Activated naive CD4-positive, alpha-beta T cell treated with anti-CD3 and anti-CD28 coated beads, Interleukin-2, amount 50 U/mL, for 16 hours (primary cell): ENCODE results near the gene PKIB.
"Not testable (repeated sequence)": the region's sequence is repeated elsewhere in the genome, so short reads cannot be mapped to it uniquely, and the experiment has no call there.

Source experiments
- DNase-seq: peaks from one replicate; pipeline ENCODE4 v3.0.0-alpha.2; 2020

PKIB gene

DNA sequence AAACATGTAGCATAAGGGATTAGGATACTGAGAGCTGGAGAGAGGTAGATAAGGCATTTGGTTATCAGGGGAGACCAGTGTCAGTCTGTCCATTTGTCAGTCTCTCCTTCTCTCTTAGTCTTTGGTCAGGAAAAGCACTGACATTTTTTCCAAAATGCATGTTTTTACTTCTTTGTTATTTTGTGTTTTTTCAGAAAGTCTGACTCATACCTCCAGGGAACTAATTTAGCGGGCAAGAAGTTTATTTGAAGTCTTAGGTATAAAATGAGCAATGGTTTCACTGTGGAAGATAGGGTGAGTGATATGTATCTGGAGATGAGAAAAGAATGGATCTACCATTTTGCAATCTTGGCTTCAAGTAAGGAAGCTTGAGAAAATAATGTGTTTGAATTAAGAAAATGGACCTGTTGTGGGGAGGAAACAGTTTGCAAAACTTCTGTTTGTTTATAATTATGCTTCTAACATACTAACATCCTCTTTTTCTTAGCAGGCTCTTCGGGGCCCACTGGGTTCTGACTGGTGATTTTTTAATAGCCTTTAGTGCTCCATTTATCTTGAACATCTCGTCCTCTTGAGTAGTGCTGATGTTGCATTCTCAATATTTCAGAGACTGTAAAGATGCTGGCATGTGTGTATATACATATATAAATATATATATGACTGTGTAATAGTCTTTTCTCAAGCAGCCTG, 102.4 kb downstream of the PKIB start:
- no peak for DNase-seq

DNA sequence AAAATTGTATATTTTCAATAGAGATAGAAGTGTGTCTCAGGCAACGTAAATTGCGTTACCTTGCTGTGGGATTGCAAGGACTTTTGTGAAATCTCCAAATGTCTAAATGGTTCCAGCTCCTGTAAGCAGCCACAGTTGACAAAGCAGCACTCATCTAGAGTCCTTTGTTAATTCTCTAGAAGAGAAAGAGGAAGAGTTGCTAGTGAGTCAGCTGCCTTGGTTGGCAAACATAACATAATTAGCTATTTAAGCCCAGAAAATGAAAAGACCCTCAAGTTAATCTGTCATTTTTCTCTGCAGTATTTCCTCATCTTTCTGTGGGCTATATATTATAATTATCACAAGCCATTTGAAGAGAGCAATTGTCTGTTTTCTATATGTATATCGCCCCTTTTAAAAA, 102.9 kb downstream of the PKIB start:
- DNase-seq, result no peak

DNA sequence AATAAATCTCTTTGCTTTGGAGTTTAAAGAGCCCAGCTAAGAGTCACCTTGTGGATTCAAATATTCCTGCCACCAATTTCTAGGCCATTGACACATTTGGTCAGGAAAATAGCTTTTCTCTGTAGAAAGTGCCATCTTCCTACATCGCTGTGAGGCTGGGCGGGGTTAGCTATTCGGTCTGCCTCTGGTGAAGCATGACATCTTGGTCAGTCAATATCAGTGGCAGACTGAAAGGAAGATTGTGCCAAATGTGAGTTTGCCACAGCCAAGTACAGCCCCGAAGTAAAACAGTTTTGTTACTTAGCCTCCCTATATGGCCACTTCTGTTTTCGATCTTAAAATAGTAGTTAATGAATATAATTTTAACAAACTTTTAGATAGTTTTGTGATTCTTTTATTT, 103.9 kb downstream of the PKIB start:
- no peak for DNase-seq

DNA sequence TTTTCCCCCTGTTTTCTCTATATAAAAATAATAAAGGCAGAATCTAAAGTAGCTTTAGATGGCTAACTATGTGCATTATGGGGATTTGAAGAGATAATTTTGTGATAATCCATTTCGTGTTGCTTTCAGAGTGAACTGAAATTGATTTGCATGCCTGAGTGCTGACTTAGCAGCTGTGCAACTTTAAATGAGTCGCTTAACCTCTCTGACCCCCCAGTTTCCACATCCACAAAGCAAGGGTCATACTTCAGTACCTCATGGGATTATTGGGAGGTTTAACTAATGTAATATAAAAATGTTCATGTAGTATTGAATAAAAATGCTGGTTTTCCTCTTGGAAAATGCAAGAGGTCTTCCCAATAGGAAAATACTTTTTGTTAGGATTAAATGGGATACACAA, 105.5 kb downstream of the PKIB start:
- no peak for DNase-seq

DNA sequence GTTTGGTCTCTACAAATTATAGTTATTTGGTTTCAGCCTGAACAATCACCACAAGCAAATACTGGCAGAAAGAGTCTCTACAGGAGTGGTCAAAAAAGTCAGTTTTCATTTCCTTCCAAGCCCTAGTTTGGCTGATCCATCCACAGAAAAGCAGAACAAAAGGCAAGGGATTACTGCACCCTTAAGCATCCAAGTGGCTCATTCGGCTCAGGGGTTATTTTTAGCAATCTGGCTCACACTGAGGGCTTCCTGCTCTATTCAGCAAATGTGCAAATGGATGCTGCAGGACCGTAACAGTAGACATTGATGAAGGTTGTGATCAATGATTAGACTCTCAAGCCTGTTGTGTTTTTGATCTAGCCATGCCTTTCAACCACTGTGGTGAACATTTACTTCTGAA, 107.1 kb downstream of the PKIB start:
- DNase-seq, result no peak

DNA sequence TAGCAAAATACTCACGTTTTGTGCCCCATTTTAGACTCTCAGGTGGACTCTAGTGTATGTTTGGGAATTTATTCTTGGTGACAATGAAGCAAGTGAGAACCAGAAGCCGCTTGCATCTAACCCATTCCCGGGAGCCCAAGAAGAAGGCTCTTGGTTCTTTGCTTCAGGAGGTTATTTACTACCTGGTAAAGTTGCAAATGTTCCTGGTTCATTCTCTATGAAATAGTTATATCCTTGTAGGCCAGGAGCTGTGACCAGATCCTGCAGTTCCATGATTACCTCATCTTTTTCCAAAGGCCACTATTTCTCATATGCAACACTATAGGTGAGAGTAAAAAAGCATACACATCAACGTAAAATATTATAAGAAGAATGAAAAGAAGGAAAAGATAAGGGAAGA, 108.4 kb downstream of the PKIB start:
- DNase-seq, result no peak

DNA sequence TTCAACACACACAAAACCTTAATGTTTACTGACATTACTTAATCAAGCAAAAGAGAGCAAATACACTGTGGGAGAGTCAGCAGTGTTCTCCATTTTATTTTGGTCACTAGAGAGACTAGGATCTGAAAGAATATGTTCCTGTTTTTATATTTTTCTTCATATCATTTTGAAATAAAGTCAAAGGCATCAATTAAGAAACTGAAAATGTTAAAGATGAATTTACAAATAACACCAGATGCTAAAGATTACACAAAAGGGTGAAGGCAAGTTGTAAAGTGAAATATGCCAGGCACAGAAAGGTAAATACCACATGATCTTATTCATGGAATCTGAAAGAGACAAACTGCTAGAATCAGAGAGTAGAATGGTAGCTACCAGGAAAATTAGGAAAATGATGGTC, 109.0 kb downstream of the PKIB start:
- DNase-seq, result no peak

DNA sequence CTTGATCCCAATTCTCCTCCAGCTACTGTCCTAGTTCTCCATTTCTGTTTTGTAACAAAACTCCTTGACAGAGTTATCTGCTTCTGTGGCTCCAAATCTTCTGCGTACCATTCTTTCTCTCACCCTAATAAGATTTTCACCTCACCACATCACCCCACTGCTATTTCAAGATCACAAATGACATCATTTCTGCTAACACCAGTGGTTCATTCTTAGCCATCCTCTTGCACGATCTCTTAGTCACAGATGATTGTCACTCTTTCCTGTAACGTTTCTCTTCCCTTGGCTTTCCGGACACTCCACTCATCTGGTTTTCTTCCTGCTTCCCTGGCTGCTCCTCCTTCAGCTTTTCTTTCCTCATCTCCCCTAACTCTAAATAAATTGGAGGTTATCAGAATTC, 112.5 kb downstream of the PKIB start:
- DNase-seq, result no peak

DNA sequence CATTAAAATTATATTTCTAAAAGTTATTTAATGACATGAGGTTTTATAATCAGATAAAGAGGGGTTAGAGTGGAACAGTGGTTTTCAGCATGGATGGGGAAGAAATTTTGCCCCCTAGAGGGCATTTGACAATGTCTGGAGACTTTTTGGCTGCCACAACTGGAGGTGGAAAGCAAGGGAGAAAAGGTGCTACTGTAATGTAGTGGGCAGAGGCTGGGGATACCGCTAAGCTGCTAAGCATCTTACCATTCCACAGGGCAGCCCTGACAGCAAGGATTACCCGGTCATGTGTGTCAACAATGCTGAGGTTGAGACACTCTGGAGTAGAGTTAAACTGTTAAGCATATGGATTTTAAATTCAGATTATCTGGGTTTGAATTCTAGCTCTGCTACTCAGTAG, 116.4 kb downstream of the PKIB start:
- no peak for DNase-seq

DNA sequence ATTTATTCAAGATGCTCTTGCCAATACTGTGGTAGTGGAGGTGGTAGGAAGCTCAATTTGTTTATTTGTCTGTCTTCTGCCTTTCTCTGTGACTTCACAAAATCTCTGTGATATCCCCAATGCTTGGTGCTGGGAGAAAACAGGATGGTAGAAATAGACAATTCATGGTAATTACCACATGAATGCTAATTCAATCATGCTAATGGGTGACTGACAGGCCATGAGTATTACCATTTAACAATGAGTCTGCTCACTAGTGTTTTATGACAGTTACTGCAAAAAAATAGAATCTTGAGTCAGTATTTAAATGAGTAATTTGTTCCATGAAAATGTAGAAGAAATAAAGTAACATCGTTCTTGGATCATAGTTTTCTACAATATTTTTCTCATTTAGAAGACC, 117.0 kb downstream of the PKIB start:
- DNase-seq, result no peak

DNA sequence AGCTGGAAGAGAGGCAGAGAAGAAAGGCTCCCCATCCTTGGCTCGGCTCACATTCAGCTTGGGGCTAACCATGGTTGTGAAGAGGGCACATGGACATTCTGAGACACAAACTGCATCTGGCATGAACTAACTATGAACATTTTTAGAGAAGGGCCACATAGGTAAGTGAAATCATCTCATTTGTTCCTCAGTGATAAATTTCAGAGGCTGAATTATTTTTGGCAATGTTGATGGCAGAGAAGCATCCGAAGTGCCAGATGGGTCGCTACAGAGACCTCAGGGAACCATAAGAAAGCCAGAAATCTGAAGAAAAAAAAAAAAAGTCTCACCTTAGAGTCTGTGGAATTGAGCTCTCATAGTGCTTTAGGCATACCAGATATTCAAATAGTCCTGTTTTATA, 120.1 kb downstream of the PKIB start:
- DNase-seq, result no peak

DNA sequence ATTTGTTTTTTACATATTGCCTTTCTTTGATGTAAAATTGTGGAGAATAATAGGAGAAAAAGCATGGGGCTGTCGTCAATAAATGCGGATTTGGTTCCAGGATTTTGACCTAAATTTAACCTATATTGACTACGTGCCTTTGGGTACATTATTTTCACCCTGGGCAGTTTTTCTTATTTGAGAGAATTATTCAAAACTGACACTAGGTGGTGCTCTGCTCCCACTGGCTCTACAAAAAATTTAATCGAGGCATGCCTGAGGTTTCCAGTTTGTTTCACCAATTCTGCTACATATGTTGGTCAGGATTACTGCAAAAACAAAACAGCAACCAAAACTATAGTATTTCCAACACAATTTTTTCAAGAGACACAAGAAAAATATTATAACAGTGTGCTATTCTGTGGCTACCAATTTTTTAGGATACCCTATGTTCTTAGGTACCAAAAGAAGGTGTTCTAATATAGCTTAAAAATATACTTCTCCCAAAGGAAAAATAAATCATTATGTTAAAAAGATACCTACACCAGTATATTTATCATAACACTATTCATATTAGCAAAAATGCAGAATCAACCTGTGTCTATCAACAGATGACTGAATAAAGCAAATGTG, 120.7 kb downstream of the PKIB start:
- DNase-seq, result no peak

DNA sequence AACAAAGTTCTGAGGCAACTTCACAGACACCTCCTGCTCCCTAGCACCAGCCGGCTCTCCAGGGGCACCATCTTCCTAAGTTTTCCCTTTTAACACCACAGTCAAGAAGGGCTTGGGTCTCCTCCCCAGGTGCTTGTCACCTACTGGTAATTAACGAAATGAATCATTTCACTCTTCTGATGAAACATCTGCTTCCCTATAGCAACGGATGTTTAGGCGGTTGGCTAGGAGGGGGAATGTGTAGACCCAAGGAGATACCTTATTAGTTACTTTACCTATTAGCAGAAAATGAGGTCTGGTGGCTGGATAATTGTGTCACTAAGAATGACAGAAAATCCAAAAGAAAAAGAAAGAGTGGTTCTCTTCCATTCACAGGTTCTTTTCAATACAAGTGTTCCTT, 123.1 kb downstream of the PKIB start:
- no peak for DNase-seq

DNA sequence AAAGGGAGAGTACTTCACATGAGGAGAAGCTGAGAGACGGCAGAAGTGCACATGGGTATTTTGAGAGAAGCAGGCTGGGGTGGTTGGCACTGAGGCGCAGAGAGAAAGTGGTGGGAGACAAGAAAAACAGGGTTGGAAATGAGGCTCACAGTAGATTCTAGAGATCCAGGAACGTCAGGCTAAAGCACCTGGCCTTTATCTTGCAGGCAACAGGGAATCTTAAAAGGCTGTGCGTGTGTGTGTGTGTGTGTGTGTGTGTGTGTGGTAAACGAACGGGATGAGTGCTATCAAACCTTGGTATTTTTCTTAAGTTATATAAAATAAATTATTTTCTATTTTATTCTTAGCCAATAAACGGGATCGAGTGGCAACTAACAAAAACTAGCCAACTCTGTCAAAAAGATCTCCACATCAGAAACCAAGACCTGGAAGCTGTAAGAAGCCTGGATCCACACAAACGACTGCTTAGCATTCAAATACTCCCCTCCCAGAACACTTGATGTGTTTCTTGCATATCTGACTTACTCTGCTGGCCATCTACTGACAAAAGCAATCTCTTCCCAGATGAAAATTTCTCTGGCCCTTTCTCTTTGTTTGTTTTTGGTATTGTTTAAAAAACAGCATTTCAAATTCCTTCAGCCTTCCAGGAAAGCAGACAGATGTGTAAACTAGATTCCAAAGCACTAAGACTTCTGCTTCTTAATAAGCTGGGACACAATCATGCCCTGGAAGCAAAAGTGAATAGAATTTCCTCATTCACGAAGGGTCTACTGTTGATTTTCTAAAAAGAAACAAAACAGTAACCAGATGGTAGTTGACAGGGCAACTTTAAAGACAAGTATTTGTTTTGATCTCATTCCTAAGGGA, 124.6 kb downstream of the PKIB start:
- no peak for DNase-seq

DNA sequence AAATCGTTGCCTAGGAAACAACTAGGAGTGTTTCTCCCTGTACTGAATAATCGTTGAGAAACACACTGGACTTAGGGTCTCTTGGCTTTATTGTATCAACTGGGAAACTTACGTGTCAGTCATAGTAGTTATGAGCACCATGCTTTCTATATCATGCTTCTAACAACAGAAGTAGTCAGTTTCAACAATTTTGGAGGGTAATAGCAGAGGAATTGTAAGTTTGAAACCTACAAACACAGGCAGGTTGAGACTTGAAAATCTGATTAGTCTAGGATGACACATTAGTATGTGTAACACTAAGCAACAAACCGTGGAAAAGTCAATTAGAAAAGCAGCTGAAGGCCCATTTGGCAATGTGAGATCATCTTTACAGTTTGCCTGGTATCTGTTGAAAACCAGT, 125.4 kb downstream of the PKIB start:
- no peak for DNase-seq

DNA sequence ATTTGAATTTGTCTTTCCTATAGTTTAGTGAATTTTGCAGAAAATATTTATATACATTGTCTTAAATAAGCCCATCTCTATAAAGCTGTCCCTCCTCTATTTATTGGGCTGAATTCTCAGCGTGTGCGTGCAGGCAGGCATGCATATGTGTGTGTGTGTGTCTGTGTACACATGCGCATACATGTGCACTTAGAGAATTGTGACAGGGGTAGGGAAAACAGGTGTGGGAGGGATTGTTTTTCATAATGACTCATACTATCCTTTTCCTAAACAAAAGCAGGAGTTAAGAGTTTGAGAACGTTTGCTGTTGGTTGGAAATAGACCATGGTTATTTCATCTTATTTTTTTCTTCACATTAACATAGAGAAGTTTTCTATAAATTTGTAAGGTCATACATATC, 126.0 kb downstream of the PKIB start:
- no peak for DNase-seq

DNA sequence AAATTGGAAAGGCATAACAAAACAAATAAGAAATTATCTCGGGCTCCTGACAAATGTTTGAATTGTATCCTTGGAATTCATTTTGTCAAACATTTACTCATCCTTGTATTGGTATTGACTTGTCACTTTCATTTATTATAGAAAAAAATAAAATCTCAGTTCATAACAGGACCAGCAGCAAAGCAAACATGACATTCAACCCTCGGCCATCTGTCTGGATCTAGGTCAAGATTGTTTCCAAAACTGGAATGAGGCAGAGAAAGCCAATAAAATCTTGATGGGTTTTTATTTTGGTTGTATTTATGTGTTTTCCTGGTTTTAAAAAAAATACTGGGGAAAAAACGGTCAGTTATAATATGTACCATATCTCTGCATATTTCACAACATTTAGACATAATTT, 126.4 kb downstream of the PKIB start:
- DNase-seq, result no peak

DNA sequence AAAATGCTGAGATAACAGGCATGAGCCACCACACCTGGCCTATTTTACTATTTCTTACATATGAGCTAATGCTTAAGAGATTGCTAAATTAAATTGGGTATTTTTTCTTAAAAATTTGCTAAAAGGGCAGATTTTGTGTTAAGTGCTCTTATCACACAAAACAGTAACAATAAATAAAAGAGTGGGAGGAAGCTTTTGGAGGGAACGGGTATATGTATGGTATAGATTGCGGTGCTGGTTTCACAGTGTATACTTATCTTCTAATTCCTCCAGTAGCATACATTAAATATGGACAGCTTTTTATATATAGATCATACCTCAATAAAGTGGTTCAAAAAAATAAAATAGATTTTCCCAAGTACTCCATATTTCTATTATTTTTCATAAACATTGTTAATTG, 129.9 kb downstream of the PKIB start:
- DNase-seq, result no peak

DNA sequence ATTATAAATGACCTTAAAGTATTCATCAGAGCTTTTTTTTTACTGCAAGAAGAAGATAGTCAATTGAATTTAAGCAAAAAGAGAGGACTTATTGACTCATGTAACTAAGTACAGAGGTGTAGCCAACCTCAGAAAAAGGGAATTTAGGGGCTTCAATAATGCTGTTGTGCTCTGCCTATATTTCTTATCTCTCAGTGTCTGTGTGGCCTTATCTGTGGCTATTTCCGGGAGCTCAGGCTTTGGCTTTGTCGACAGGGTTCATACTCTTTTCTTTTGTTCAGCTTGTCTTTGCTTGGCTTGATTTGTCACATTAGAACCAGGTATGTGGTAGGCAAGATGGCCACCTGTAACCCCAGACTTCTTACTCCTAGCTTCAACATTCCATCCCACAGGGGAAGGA, 130.7 kb downstream of the PKIB start:
- DNase-seq, result no peak

DNA sequence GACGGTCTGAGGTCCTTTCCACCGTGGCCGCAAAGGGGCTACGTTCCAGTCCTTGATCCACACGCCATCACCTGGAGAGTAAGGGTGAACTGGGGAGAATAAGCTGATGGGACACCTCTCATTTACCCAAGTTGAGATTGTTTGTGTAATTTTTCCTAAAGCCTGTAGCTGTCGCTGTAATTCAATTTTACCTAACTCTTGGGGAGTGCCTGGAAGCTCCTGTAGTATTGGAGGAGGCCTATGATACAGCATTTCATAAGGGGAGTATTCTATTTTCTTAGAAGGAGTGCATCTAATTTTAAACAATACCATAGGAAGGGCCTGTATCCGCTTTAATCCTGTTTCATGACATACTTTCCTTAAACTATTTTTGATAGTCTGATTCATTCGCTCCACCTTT, 134.0 kb downstream of the PKIB start:
- not testable (repeated sequence) for DNase-seq

DNA sequence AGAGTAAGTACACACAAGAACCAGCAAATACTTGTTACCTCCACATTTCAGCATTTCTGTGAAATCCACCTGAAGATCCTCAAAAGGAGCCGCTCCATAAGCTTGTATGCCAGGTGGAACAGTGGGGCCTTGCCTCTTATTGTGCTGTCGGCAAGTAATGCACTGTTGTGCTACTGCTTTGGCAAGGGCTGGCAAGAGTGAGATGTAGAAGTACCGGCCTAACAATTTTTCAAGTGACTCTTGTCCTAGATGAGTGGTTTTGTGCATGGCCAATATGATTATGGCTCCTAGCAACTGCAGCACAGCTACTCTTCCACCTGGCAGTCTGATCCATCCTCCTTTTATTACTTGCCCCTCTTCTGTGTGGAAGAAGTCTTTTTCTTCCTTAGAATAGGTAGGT, 134.7 kb downstream of the PKIB start:
- not testable (repeated sequence) for DNase-seq

DNA sequence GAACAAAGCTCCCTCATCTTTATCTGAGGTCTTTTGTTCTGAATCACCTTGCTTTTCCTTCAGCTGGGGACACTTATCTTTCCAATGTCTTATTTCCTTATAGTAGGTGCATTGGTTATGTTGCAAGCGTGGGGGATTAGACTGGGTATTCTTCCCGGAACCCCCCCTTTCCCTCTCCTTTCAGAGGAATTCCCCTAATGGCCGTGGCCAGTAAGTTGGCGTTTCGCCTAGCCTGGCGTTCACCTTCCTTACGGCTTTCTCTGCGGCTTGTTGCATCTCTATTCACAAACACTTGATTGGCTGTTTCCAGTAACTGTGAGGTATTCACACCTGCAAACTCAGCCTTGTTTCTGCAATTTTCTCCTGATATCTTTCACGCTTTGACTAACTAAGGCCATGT, 136.5 kb downstream of the PKIB start:
- no peak for DNase-seq

DNA sequence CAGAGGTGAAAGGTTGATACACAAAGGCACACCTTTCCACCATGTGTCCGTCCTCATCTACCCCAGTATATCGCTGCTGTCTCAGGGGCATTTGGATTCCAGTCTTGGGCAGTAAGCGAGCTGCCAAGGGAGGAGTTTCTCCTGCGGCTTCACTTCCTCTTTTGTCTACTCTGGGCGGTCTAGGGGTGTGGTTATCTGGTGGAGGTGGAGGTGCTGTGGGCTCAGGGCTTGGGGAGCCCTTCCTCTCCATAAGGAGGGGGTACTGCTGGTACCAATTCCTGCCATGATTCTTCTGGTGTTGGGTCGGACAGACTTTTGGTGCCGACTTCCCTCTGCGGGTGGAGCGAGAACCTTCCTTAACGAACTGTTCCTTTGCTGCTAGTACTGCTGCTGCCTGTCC, 137.4 kb downstream of the PKIB start:
- no peak for DNase-seq

DNA sequence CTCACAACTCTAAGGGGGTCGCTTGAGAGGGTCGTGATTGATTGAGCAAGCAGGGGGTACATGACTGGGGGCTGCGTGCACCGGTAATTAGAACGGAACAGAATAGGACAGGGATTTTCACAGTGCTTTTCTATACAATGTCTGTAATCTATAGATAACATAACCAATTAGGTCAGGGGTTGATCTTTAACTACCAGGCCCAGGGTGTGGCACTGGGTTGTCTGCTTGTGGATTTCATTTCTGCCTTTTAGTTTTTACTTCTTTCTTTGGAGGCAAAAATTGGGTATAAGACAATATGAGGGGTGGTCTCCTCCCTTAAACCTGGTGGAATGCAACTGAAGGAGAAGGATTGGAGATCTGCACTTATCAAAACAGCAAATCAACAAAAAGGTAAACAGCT, 138.7 kb downstream of the PKIB start:
- not testable (repeated sequence) for DNase-seq
